HepG2 (cell line): ENCODE data around the gene PRKN. TPM values are rescaled to one million over a fixed set of nuclear protein-coding genes. Genes with fewer than 3 reads are reported as not detected.

Source experiments
- ATAC-seq: fragments of 200-7000 bp; cut with Tn5 transposase; 3 replicates; pipeline ENCODE4 v1.9.1; 2020; ENCODE audit warnings: mild to moderate bottlenecking, moderate library complexity
- BruUV-seq: library from RNA; stranded (reverse); fragments of 400-500 nt; replicated peaks from 2 replicates; lab custom pipeline; 2021; lab: Mats Ljungman, UMichigan
- CTCF ChIA-PET: fragments of 300-600 bp; formaldehyde crosslinking; extraction: SDS; loops from one replicate; lab custom pipeline; 2021; ENCODE audit warnings: low total read pairs, inconsistent platforms, low intra/inter-chr PET ratio; lab: Yijun Ruan, JAX
- POLR2A ChIA-PET: fragments of 350-600 bp; sonication (Branson Sonifier 250); formaldehyde crosslinking; loops from one replicate; lab custom pipeline; 2020; ENCODE audit warnings: antibody characterized with exemption, inconsistent platforms; lab: Yijun Ruan, JAX
- DNase-seq: peaks from one replicate; pipeline ENCODE4 v3.0.0-alpha.2; 2015; ENCODE audit warnings: low spot score
- FAIRE-seq: peaks from 3 replicates; lab custom pipeline; 2011; peaks lifted over from hg19 to GRCh38; lab: Jason Lieb, UNC
- H2AFZ ChIP-seq: one replicate; pipeline ENCODE4 v1.6.1; 2011; ENCODE audit warnings: low read length, inconsistent platforms
- H3K27ac ChIP-seq: fragments of 300-600 bp; 3 replicates; pipeline ENCODE4 v1.8.0; 2011; ENCODE audit warnings: mixed run types, mild to moderate bottlenecking, mixed read lengths, low read length, inconsistent platforms; ENCODE audit not compliant: insufficient read depth; ENCODE audit errors: extremely low read length
- H3K27me3 ChIP-seq, 2 experiments: fragments of 200-600 bp in 1 of 2; 2 replicates in 1 of 2; 3 replicates in 1 of 2; pipeline versions ENCODE4 v1.6.0 to v1.8.0; 2011; ENCODE audit warnings: low read length in 2 of 2, mild to moderate bottlenecking in 2 of 2, moderate library complexity in 2 of 2, inconsistent platforms in 1 of 2; ENCODE audit not compliant: insufficient read depth in 2 of 2, control insufficient read depth in 1 of 2
- H3K36me3 ChIP-seq, 2 experiments: fragments of 200-600 bp in 1 of 2; replicated peaks in 1 of 2; 2 replicates in 1 of 2; 3 replicates in 1 of 2; pipeline versions ENCODE4 v1.5.1 to v1.8.0; 2011; ENCODE audit warnings: low read length in 2 of 2, inconsistent platforms in 1 of 2; ENCODE audit not compliant: insufficient read depth in 2 of 2, control insufficient read depth in 1 of 2
- H3K4me1 ChIP-seq: 2 replicates; pipeline ENCODE4 v1.5.1; 2012; ENCODE audit warnings: low read length, inconsistent platforms; ENCODE audit not compliant: insufficient read depth
- H3K4me2 ChIP-seq: 2 replicates; pipeline ENCODE4 v1.6.0; 2011; ENCODE audit warnings: low read depth, low read length, inconsistent platforms
- H3K4me3 ChIP-seq, 3 experiments: fragments of 200-600 bp in 1 of 3; sonication (generic), shearing (Covaris generic) in 1 of 3; replicated peaks in 1 of 3; 2 replicates each; pipeline ENCODE4 v1.5.1; 2011 to 2016; ENCODE audit warnings: low read length in 3 of 3, inconsistent platforms in 2 of 3, low read depth in 2 of 3, mild to moderate bottlenecking in 2 of 3, control low read depth in 1 of 3, mixed read lengths in 1 of 3; ENCODE audit not compliant: insufficient read depth in 1 of 3
- H3K79me2 ChIP-seq: one replicate; pipeline ENCODE4 v1.6.1; 2011; ENCODE audit warnings: low read length, inconsistent platforms; ENCODE audit not compliant: insufficient read depth
- H3K9ac ChIP-seq: 2 replicates; pipeline ENCODE4 v1.6.0; 2011; ENCODE audit warnings: mild to moderate bottlenecking, low read depth, low read length, inconsistent platforms; ENCODE audit not compliant: insufficient read depth
- H3K9me3 ChIP-seq: 2 replicates; pipeline ENCODE4 v1.5.1; 2012; ENCODE audit warnings: mild to moderate bottlenecking, low read length
- H4K20me1 ChIP-seq: 2 replicates; pipeline ENCODE4 v1.6.0; 2011; ENCODE audit warnings: inconsistent platforms, mild to moderate bottlenecking, low read length, moderate library complexity; ENCODE audit not compliant: insufficient read depth
- CHD2 ChIP-seq: IDR thresholded peaks from 2 replicates; pipeline ENCODE4 v1.6.1; 2011; ENCODE audit warnings: low read depth, low read length, improper control_type of control experiment
- CHD4 ChIP-seq: fragments of 200-600 bp; sonication (generic); IDR thresholded peaks from 2 replicates; pipeline ENCODE4 v1.7.0; 2017; ENCODE audit warnings: mild to moderate bottlenecking, low read length, borderline replicate concordance
- NR3C1 ChIP-seq: sonication (generic); formaldehyde crosslinking; IDR thresholded peaks from 2 replicates; pipeline ENCODE4 v1.4.0; 2020; ENCODE audit warnings: missing genetic modification reagents
- SP1 ChIP-seq, 2 experiments: fragments of 450-650 bp in 1 of 2; sonication (generic) in 1 of 2; formaldehyde crosslinking in 1 of 2; IDR thresholded peaks; 2 replicates each; pipeline versions ENCODE4 v1.4.0 to v1.6.1; 2016 to 2020; ENCODE audit warnings: missing genetic modification reagents in 1 of 2
- STAG1 ChIP-seq: sonication (generic); formaldehyde crosslinking; IDR thresholded peaks from 2 replicates; pipeline ENCODE4 v1.4.0; 2020; ENCODE audit warnings: missing genetic modification reagents
- ZSCAN22 ChIP-seq: sonication (generic); formaldehyde crosslinking; IDR thresholded peaks from 2 replicates; pipeline ENCODE4 v1.4.0; 2020; ENCODE audit warnings: mild to moderate bottlenecking, missing genetic modification reagents
- WGBS: methylation state at CpG from one replicate; pipeline ENCODE4 v1.1.6; 2017; ENCODE audit warnings: low lambda C conversion rate; 5-methylcytosine and 5-hydroxymethylcytosine counted together
- in situ Hi-C: cut with HindIII; loops from 2 replicates; pipeline ENCODE4 v1.10.0; 2017; ENCODE audit warnings: low pct_unique_long_range_greater_than_20kb; ENCODE audit not compliant: extremely low pct_ligation_motif_present
- intact Hi-C: fragments of 100-400 bp; cut with micrococcal nuclease; formaldehyde crosslinking; loops from one replicate; pipeline ENCODE4 v1.10.0; 2022; ENCODE audit not compliant: unreplicated experiment
- polyA plus RNA-seq, 8 experiments: library from polyadenylated mRNA; depleted of rRNA in 3 of 8; stranded (reverse) in 7 of 8; unstranded in 1 of 8; fragments of >200 nt; fragmentation: Illumina TruSeq in 4 of 8; extraction: Trizol in 4 of 8; gene quantifications; 2 replicates each; pipeline versions ENCODE4 v1.2.1 to v1.2.3, GENCODE V29; 2011 to 2016; ENCODE audit warnings: low read depth in 4 of 8, missing spikeins in 1 of 8, mixed read lengths in 1 of 8; ENCODE audit not compliant: insufficient read depth in 1 of 8
- total RNA-seq, 5 experiments: library from RNA; depleted of rRNA; stranded (reverse); fragments of >200 nt; fragmentation: Illumina TruSeq; extraction: Trizol; gene quantifications; 2 replicates each; pipeline ENCODE4 v1.2.3, GENCODE V29; 2016; ENCODE audit warnings: low read depth in 1 of 5
- TF ChIP-seq, protein P1 (sequence below): sonication (generic); formaldehyde crosslinking; IDR thresholded peaks from 2 replicates; pipeline ENCODE4 v1.5.0; 2020; ENCODE audit warnings: mild to moderate bottlenecking, missing genetic modification reagents, moderate library complexity

PRKN gene
- total and polyA plus RNA-seq, 2 of the 13 experiments (the other 11 are each of a cell fraction or from before 2014, with no cell fraction given) = 0.31 to 0.44 TPM

DNA sequence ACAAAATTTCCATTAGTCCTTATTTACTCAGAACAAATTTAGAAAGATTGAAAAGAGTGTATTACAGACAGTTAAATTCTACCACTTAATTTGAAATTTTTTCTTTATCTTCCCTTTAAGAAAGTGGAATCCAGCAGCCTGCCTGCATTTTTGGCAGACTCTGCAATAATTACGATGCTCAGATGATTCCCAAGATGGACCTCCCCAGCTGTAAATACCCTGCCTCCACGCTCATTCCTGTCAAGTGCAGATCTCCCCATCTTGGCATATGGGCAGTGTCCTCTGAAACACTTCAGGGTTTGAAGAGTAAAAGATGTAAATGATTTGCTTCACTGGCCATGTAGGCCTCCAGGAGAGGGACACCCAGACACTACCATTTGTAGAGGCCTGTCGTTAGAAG is 471.2 kb downstream of the PRKN start (continued):
- no peak for TF ChIP-seq SP1 (IDR thresholded peaks at IDR 0.05)
- no peak for TF ChIP-seq SP1 (CRISPR knock-in tag; IDR thresholded peaks at IDR 0.05)
- no peak for TF ChIP-seq ZSCAN22 (CRISPR knock-in tag)
- TF ChIP-seq CHD2 = no peak
- TF ChIP-seq CHD4 = no peak

DNA sequence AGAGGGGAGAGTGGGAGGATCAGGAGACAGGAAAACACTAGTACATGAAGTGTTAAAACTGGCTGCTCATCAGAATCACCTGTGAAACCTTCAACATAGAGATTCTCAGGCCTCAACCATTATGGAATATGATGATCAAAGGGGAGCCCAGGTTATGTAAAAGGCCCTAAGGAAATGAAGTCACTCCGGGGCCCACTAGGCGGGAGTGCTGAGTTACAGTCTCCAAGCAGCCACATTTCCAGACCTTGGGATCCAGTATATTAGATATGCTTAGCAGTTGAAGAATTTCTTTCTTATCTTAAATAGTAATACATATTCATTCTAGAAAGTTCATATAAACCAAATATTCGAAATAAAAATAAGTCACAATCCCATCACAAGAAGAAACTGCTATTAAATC is 476.3 kb downstream of the PRKN start:
- no peak overlapping the region for H3K27ac ChIP-seq
- no peak overlapping the region for H3K9ac ChIP-seq
- no peaks in the 10 kb centered on the region for H3K27me3 ChIP-seq
- H4K20me1 ChIP-seq = no peaks in the 10 kb centered on the region
- H3K36me3 ChIP-seq = no peaks in the 10 kb centered on the region
- no peaks in the 10 kb centered on the region for H3K9me3 ChIP-seq
- H3K4me1 ChIP-seq = peaks cover 21% of the 10 kb centered on the region
- intact Hi-C loops (loop anchor here (10.0 kb wide), 1 partner anchor 474 kb away; the partner anchor contains the start of genes PACRG and PRKN), in situ Hi-C loops (no loop called here)
- ChIA-PET POLR2A (no interaction called here), CTCF (no interaction called here)
- no peak overlapping the region for H3K4me3 ChIP-seq
- 46% methylated on average over 3 of the region's 3 CpGs for WGBS
- H3K4me2 ChIP-seq = no peak overlapping the region
- no TSS peak for BruUV-seq
- no peak overlapping the region for H2AFZ ChIP-seq
- no peaks in the 10 kb centered on the region for H3K79me2 ChIP-seq
- peak; percentile 14 for DNase-seq
- FAIRE-seq = no peak
- TF ChIP-seq, protein P1, sequence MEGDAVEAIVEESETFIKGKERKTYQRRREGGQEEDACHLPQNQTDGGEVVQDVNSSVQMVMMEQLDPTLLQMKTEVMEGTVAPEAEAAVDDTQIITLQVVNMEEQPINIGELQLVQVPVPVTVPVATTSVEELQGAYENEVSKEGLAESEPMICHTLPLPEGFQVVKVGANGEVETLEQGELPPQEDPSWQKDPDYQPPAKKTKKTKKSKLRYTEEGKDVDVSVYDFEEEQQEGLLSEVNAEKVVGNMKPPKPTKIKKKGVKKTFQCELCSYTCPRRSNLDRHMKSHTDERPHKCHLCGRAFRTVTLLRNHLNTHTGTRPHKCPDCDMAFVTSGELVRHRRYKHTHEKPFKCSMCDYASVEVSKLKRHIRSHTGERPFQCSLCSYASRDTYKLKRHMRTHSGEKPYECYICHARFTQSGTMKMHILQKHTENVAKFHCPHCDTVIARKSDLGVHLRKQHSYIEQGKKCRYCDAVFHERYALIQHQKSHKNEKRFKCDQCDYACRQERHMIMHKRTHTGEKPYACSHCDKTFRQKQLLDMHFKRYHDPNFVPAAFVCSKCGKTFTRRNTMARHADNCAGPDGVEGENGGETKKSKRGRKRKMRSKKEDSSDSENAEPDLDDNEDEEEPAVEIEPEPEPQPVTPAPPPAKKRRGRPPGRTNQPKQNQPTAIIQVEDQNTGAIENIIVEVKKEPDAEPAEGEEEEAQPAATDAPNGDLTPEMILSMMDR (CRISPR knock-in tag) = 0 out of 2 replicates have a peak, but pooled peaks have one; percentile 29
- no peak for TF ChIP-seq NR3C1 (CRISPR knock-in tag)
- TF ChIP-seq STAG1 (CRISPR knock-in tag) = peak; percentile 34
- TF ChIP-seq, all 625 proteins: peak for 2
- peak; percentile 73 for ATAC-seq
